SJCRH30 (cell line): ENCODE data around the gene GADD45GIP1. TPM values are rescaled to one million over a fixed set of nuclear protein-coding genes. Genes with fewer than 3 reads are reported as not detected.

Experiments
- DNase-seq, 2 experiments: peaks; one replicate each; pipeline ENCODE4 v3.0.0-alpha.2; 2015 to 2020
- H3K27ac ChIP-seq: fragments of 250-450 bp; sonication (Bioruptor Pico); 2 replicates; pipeline ENCODE4 v1.5.1; 2020; ENCODE audit warnings: mild to moderate bottlenecking, moderate library complexity
- H3K27me3 ChIP-seq: fragments of 250-450 bp; sonication (Bioruptor Pico); 2 replicates; pipeline ENCODE4 v1.5.1; 2020; ENCODE audit warnings: mild to moderate bottlenecking, moderate library complexity
- H3K36me3 ChIP-seq: fragments of 250-450 bp; sonication (Bioruptor Pico); 2 replicates; pipeline ENCODE4 v1.5.1; 2020; ENCODE audit warnings: mild to moderate bottlenecking, moderate library complexity
- H3K4me1 ChIP-seq: fragments of 250-450 bp; sonication (Bioruptor Pico); 2 replicates; pipeline ENCODE4 v1.5.1; 2020; ENCODE audit warnings: mild to moderate bottlenecking, moderate library complexity
- H3K4me3 ChIP-seq: fragments of 250-450 bp; sonication (Bioruptor Pico); 2 replicates; pipeline ENCODE4 v1.5.1; 2020; ENCODE audit warnings: mild to moderate bottlenecking, moderate library complexity
- H3K9me3 ChIP-seq: fragments of 250-450 bp; sonication (Bioruptor Pico); replicated peaks from 2 replicates; pipeline ENCODE4 v1.5.1; 2020; ENCODE audit warnings: mild to moderate bottlenecking, moderate library complexity
- total RNA-seq: library from RNA; depleted of rRNA; stranded (reverse); fragments of >200 nt; shearing (Covaris generic); gene quantifications from 2 replicates; pipeline ENCODE4 v1.2.3, GENCODE V29; 2014

GADD45GIP1 gene
- total RNA-seq, 1 experiment from 2014 or later, result 59.9 TPM

DNA sequence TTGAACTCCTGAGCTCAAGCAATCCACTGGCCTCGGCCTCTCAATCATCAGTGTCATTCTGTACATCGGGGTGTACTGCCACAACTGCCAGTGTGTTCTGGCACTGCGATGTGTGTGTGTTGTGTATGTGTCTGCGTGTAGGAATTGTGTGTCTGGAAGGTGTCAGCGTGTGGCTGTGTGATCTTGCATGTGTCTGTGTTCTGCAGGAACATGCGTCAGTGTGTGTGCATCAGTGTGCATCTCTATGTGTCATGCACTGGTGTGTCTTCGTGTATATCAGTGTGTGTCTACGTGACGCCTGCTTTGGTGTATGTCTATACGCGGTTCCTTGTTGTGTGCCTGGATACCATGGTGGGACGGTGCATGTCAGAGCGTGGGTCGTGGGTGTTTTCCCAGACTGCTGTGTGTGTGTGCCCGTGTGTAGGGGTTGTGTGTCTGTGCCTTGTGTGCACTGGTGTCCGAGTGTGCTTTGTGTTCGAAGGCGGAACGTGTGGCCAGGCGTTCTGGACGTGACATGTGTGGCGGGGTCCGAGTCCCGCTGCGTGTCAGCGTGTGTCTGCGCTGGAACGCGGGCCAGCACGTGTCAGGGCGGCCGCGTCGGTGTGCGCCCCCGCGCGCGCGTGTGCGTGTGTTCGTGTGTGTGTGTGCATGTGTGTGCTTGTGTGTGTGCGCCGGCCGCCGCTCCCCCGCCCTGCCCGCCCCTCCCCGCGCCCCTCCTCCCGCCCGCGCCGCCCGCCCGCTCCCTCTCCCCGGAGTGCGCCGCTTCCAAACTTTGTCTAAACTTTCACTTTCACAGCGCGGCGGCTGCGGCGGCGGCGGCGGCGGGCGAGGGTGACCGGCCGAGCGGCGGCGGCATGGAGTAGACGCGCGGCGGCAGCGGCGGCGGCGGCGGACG lies 37.9 kb upstream of the GADD45GIP1 start, which contains the start of gene NFIX:
TSS of gene NFIX (plus strand) at position 775 of the 895 bp plus-strand sequence. CDS start 363 bp downstream, outside the sequence.
- no peaks in the 10 kb centered on the region for H3K27me3 ChIP-seq
- DNase-seq, result peak; percentile 63 to 73
- H3K4me1 ChIP-seq, result no peaks in the 10 kb centered on the region; the same call in 1 of the 2 replicates
- peak within 1 kb of the TSS; percentile 66 for H3K4me3 ChIP-seq
- H3K27ac ChIP-seq, result no peak within 1 kb of the TSS
- H3K36me3 ChIP-seq, result no peaks in the 10 kb centered on the region
- no peaks in the 10 kb centered on the region for H3K9me3 ChIP-seq

DNA sequence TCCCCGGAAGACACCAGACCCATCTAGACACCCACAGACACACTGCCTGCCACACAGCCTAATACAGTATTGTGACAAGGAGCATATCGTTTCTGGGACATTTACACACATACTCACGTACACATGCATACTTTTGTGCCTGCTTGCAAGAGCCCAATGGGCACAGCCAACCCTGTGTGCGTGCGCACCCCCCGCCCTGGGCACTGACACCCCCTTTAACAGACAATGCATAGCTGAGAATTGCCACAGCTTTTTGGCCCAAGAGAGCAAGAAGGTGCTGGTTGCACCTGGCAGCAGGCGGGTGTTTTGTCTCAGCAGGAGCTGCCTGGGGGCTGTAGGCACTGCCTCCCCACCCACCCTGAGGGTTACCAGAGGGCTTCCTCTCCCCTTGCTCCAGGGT lies 36.5 kb upstream of the GADD45GIP1 start:
- H3K27me3 ChIP-seq, result no peaks in the 10 kb centered on the region
- H3K4me1 ChIP-seq, result no peaks in the 10 kb centered on the region; the same call in 1 of the 2 replicates
- H3K9me3 ChIP-seq, result no peaks in the 10 kb centered on the region
- H3K27ac ChIP-seq, result no peak overlapping the region
- H3K36me3 ChIP-seq, result no peaks in the 10 kb centered on the region
- no peak for DNase-seq
- H3K4me3 ChIP-seq, result no peak overlapping the region

DNA sequence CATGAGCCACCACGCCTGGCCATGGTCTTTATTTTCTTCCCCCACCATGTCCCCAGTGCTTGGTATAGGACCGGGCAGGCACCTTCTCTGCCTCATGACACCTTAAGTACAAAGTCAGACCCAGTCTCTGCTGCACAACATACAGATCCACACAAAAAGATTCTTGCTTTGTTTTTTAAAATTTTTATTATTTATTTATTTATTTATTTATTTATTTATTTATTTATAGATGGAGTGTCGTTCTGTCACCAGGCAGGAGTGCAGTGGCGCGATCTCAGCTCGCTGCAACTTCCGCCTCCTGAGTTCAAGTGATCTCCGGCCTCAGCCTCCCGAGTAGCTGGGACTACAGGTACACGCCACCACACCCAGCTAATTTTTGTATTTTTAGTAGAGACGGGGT lies 35.7 kb upstream of the GADD45GIP1 start:
- Histone ChIP-seq H3K27me3 (no peaks in the 10 kb centered on the region), H3K36me3 (no peaks in the 10 kb centered on the region), H3K27ac (no peak overlapping the region), H3K4me3 (no peak overlapping the region), H3K9me3 (no peaks in the 10 kb centered on the region), H3K4me1 (no peaks in the 10 kb centered on the region; the same call in 1 of the 2 replicates)
- DNase-seq, result no peak

DNA sequence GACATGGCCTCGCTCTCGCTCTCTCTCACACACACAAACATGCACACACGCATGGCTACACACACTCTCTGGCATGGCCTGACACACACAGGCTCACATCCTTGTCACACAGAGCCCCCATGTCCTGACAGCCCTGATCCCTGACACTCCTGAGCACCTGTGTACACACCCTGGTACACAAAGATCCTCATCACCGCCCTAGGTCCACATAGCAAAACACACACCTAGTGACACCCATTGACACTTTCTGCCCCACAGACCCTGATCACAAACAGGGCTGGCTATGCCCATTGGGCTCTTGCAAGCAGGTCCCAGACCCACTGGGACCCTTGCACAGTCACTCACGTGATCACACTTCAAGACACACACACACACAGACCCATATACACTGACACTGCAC lies 34.3 kb upstream of the GADD45GIP1 start:
- Histone ChIP-seq H3K27me3 (no peaks in the 10 kb centered on the region), H3K4me1 (peaks cover 8% of the 10 kb centered on the region), H3K36me3 (no peaks in the 10 kb centered on the region), H3K27ac (no peak overlapping the region), H3K4me3 (no peak overlapping the region), H3K9me3 (no peaks in the 10 kb centered on the region)
- no peak for DNase-seq

DNA sequence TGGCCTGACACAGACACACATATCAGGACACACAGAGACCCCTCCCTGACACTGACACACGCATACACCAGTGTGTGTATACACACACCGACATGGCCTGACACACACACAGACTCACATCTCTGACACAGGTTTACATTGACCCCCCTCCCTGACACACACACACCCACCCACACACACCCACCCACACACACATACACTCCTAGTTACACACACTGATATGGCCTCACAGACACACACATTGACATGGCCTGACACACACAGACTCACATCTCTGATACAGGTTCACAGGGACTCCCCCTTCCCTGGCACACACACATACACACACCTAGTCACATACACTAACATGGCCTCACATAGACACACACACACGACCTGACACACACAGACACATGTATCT lies 33.8 kb upstream of the GADD45GIP1 start:
- H3K4me3 ChIP-seq, result no peak overlapping the region
- DNase-seq, result no peak
- peaks cover 9% of the 10 kb centered on the region for H3K4me1 ChIP-seq
- H3K9me3 ChIP-seq, result no peaks in the 10 kb centered on the region
- H3K27me3 ChIP-seq, result no peaks in the 10 kb centered on the region
- no peaks in the 10 kb centered on the region for H3K36me3 ChIP-seq
- no peak overlapping the region for H3K27ac ChIP-seq

DNA sequence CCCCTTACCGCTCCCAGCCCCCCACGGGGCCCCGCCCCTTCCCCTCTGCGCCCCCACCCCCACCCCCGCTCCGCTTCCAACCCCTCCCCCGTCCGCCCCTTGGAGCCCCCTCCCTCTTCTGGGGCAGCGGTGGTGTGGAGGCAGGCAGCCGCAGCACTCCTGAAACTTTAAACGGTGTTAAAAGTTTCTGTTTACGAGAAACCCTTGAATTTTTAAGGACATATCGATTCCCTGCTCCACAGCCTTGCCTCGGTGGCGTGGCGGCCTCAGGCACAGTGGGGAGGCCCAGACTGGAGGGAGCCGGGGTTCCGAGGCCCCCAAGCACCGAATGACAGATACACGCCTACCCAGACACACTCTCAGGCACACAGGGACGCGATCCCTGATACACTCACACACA lies 33.4 kb upstream of the GADD45GIP1 start:
- H3K36me3 ChIP-seq, result no peaks in the 10 kb centered on the region
- H3K4me3 ChIP-seq, result no peak overlapping the region
- no peaks in the 10 kb centered on the region for H3K9me3 ChIP-seq
- H3K27me3 ChIP-seq, result no peaks in the 10 kb centered on the region
- peaks cover 12% of the 10 kb centered on the region for H3K4me1 ChIP-seq
- no peak overlapping the region for H3K27ac ChIP-seq
- DNase-seq, result no peak

DNA sequence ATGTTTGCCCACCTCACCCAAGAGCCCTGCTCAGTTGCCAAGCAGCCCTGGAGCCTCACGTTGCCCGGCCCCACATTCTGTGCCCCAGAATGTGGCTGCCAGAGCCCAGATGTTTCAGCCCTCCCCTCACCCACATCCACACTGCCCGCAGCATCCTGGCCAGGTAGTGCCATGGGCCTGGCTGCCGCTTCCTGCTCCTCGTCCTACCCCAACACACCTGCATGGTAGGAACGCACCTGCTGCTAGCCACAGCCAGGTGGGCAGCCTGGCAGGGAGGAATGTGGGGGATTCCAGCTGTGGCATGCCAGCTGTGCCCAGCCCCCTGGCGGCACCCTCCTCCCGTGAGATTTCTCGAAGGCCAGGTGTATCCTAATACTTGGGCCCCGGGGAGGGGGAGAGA lies 30.8 kb upstream of the GADD45GIP1 start:
- Histone ChIP-seq H3K27ac (no peak overlapping the region), H3K36me3 (no peaks in the 10 kb centered on the region), H3K9me3 (no peaks in the 10 kb centered on the region), H3K27me3 (no peaks in the 10 kb centered on the region), H3K4me3 (no peak overlapping the region), H3K4me1 (peaks cover 26% of the 10 kb centered on the region)
- DNase-seq, result no peak

DNA sequence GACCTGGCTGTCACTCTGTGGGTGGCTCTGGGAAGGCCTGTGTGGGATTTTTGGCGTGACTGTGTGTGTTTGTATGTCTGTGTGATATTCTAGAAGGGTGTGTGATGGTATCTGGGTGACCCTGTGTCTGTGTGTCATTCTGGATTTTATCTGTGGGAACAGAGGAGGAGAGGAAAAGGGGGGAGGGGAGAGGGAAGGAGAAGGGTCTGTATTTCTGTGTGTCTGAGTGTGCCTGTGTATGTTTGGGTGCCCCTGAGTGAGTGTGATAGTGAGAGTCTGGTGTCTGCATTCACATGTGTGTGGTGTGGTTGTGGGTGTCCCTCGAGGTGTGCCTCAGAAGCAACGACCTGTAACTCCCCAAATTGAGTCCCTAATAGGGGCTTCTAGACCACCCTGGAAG lies 30.2 kb upstream of the GADD45GIP1 start:
- H3K9me3 ChIP-seq, result no peaks in the 10 kb centered on the region
- DNase-seq, result no peak
- H3K4me1 ChIP-seq, result peaks cover 26% of the 10 kb centered on the region
- H3K27me3 ChIP-seq, result no peaks in the 10 kb centered on the region
- H3K4me3 ChIP-seq, result no peak overlapping the region
- no peaks in the 10 kb centered on the region for H3K36me3 ChIP-seq
- no peak overlapping the region for H3K27ac ChIP-seq

DNA sequence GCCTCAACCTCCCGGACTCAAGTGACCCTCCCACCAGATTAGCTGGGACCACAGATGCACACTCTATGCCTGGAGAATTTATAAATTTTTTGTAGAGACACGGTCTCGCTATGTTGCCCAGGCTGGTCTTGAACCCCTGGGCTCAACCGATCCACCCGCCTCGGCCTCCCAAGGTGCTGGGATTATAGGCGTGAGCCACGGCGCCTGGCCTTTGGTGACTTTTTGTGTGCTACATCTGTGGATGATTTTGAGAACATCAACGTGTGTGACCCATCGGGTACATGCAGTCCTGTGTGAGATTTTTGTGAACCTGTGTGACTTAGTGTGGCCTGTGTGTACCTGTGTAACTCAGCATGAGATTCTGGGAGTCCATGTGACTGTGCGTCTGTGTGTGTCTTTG lies 29.7 kb upstream of the GADD45GIP1 start:
- no peaks in the 10 kb centered on the region for H3K27me3 ChIP-seq
- H3K4me1 ChIP-seq, result peaks cover 26% of the 10 kb centered on the region
- H3K4me3 ChIP-seq, result no peak overlapping the region
- DNase-seq, result no peak
- no peak overlapping the region; the same call in 1 of the 2 replicates for H3K27ac ChIP-seq
- no peaks in the 10 kb centered on the region for H3K9me3 ChIP-seq
- no peaks in the 10 kb centered on the region for H3K36me3 ChIP-seq

DNA sequence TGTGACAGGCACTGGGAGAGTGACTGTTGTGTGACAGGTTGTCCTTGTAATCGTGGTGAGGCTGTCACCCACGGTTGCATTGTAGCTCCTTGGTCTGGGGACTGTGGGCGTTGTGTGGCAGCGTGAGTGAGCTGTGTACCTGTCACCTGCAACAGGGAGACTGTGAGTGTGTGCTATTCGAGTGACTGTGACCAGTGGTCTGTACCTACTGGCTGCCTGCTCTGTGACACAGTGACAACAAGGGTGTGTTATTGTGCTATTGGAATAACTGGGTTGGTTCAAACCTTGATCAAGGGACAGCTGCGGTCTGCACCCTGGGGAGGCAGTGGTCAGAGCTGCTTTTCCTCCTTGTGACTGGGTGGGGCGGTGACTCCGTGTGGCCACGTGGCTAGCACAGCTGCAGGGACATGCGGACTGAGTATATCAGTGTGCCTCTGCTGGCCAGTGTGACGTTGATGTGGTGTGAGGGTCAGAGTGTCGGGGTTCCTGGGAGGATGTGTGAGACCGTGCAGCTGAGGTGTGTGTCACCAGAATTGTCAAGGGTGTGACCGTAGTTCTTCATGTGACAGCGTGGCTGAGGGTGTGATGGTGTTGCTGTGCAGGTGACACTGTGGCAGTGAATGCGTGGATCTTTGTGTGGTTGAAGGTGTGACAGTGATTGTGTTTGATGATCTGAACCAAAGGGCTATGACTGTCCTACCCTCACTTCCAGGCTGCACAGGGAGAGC lies 28.2 kb upstream of the GADD45GIP1 start:
- Histone ChIP-seq H3K27ac (peak overlapping the region; percentile 88), H3K36me3 (no peaks in the 10 kb centered on the region), H3K27me3 (no peaks in the 10 kb centered on the region), H3K9me3 (no peaks in the 10 kb centered on the region), H3K4me1 (peaks cover 26% of the 10 kb centered on the region), H3K4me3 (peak overlapping the region; percentile 42)
- peak; percentile 97 to 98 for DNase-seq

DNA sequence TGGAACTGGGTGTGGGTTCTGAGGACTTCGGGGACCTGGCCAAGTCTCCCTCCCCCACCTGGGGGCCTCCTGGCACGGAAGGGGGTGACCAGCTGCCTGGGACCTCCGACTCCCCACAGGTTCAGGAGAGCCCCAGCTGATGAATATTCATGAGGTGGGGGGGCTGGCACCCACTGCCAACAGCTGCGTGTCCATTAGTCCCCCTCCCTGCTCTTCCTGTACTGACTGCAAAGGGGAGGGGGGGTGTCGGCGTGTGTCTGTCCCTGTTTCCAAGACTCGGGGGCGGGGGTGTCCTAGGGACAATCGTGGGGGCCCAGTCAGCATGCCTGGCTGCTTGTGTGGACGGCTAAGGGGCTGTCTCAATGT lies 27.6 kb upstream of the GADD45GIP1 start:
- Histone ChIP-seq H3K27me3 (no peaks in the 10 kb centered on the region), H3K4me1 (peaks cover 26% of the 10 kb centered on the region), H3K4me3 (peak overlapping the region; percentile 42), H3K36me3 (no peaks in the 10 kb centered on the region), H3K27ac (peak overlapping the region; percentile 88), H3K9me3 (no peaks in the 10 kb centered on the region)
- DNase-seq, result peak; percentile 86 to 88

DNA sequence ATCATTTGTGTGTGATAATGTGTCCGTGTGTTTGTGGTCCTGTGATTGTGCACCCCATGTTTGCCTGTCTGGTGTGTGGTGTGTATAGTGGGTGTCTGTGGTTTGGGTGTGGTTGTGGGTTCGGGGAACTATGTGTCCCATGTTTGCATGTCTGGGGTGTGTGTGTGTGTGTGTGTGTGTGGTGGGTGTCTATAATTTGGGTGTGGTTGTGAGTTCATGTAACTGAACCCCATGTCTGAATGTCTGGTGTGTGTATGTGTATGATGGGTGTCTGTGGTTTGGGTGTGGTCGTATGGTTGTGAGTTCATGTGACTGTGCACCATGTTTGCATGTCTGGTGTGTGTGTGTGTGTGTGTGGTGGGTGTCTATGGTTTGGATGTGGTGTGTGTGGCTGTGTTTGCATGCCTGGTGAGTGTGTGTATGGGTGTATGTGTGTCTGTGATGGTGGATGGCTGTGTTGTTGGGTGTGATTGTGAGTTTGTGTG lies 27.2 kb upstream of the GADD45GIP1 start:
- peak overlapping the region; percentile 42 for H3K4me3 ChIP-seq
- H3K9me3 ChIP-seq, result no peaks in the 10 kb centered on the region
- no peak for DNase-seq
- no peaks in the 10 kb centered on the region for H3K27me3 ChIP-seq
- peak overlapping the region; percentile 88 for H3K27ac ChIP-seq
- H3K36me3 ChIP-seq, result no peaks in the 10 kb centered on the region
- peaks cover 26% of the 10 kb centered on the region for H3K4me1 ChIP-seq

DNA sequence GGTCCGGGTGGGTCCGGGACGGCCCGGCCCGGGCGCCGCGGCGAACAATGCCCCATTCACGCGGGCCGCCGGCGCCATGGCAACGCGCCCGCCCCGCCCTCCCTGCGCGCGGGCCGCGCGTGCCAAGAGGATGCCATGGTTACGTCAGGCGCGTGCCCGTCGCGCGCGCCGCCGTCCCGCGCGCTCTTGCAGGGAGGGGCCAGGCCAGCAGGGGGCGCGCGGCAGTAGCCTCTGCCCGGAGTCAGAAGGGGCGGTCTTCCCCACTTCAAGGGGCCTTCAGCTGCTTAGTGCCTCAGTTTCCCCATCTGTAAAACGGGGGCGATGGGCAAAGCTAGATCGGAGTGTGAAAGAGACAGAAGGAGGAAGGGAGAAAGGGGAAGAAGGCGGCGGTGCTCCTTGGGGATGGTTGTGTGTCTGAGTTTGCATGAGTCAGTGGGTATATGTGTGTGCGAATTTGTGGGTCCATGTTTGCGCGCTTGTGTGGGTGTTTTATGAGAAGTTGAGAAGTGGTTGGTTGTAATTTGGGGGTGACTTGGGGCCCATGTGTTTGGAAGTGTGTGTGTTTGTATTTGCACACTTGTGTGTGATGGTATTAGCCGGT lies 26.6 kb upstream of the GADD45GIP1 start:
- peak; percentile 84 to 93 for DNase-seq
- Histone ChIP-seq H3K36me3 (no peaks in the 10 kb centered on the region), H3K4me1 (peaks cover 26% of the 10 kb centered on the region), H3K27ac (no peak overlapping the region; the same call in 1 of the 2 replicates), H3K9me3 (no peaks in the 10 kb centered on the region), H3K27me3 (no peaks in the 10 kb centered on the region), H3K4me3 (peak overlapping the region; percentile 48)

DNA sequence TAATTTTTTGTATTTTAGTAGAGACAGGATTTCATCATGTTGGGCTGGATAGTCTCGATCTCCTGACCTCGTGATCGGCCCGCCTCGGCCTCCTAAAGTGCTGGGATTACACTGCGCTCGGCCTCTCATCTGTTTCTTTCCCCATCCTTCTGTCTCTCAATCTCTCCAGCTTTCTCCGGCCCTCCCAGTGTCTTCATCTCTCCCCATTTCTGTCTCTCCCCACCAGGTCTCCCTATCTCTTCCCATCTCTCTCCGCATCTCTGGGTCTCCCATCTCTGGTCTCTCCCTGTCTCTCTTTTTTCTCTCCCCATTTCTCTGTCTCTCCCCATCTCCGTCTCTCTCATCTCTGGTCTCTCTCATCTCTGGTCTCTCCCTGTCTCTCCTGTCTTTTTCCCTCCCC lies 26.1 kb upstream of the GADD45GIP1 start:
- H3K36me3 ChIP-seq, result no peaks in the 10 kb centered on the region

DNA sequence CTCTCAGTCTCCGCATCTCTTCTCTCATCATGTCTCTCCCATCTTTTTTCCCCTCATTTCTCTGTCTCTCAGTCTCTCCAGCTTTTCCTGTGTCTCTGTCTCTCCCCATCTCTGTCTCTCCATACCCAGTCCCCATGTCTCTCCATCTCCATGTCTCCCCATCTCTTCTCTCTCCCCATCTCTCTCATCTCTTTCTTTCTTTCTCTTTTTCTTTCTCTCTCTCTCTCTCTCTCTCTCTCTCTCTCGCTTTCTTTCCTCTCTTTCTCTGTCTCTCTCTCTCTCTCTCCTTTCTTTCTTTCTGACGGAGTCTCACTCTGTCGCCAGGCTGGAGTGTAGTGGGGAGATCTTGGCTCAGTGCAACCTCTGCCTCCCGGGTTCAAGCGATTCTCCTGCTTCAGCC lies 25.6 kb upstream of the GADD45GIP1 start:
- no peak for DNase-seq
- Histone ChIP-seq H3K9me3 (no peaks in the 10 kb centered on the region), H3K4me3 (no peak overlapping the region), H3K27me3 (no peaks in the 10 kb centered on the region), H3K27ac (no peak overlapping the region), H3K36me3 (no peaks in the 10 kb centered on the region), H3K4me1 (peaks cover 26% of the 10 kb centered on the region)

More for the DNA sequence above, 26.1 kb upstream of the GADD45GIP1 start:
- H3K27ac ChIP-seq, result no peak overlapping the region
- DNase-seq, result no peak
- peaks cover 26% of the 10 kb centered on the region for H3K4me1 ChIP-seq
- H3K4me3 ChIP-seq, result peak overlapping the region; percentile 48
- no peaks in the 10 kb centered on the region for H3K27me3 ChIP-seq
- H3K9me3 ChIP-seq, result no peaks in the 10 kb centered on the region
